GM19043 (cell line): ENCODE results near the gene THOC7.

Source experiments
- ATAC-seq: cut with Tn5 transposase; IDR thresholded peaks from one replicate; pipeline ENCODE4 v1.9.1; 2021; ENCODE audit warnings: low read depth; ENCODE audit not compliant: unreplicated experiment

THOC7 gene

GRCh38 chr3:63880653-63881052, 17.0 kb upstream of the THOC7 start:
- ATAC-seq, result no peak

DNA sequence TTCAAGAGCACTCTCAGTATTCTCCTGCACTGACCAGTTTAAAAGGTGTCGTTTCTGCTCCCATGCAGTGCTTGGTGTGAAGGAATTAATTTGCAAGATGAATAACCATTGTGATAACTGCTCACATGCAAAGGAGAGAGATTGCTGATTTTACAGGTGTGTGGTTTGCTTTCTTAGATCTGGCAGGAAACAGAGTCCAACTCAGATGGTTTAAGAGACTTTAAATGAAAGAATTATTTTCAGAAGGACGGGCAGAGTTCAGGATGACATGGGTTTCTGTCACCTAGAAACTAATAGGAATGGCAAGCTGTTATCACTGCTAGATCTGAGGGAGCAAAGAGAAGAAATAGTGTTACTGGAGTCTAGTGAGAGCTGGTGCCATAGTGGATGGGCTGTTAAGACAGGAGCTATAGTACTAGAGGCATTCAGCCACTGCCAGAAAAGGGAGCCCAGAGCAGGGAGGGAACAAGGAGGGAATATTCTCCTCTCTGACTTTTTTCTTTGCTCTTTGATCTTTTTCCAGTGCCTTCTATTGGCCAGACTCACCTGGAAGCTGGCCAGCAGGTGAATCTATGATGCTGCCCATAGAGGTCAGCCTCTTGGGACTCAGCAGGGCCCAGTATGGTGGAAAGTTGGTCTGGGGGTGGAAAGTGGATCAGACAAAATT, 14.9 kb upstream of the THOC7 start:
- ATAC-seq, result no peak

GRCh38 chr3:63877737-63878393, 14.3 kb upstream of the THOC7 start:
- no peak for ATAC-seq

- no peak for ATAC-seq
Measured at GRCh38 chr3:63876260-63876659, 12.7 kb upstream of the THOC7 start.

DNA sequence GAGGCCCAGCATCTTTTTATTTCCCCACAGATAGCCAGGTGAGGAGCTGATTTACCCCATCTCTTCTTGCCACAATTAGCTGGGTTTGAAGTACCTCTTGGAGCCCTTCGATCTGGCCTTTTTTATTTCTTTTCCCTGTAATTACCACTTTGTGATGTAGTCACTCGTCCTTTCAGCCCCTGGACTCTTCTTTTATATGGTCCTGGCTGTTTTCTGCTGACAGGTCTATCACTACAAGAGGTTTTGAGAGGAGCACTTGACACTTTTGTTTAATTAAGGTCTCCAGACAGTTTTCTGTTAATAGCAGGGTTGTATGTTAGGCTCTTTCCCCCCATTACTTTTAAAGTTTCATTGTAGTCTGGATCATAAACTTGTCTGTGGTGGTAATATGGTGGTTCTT, 11.9 kb upstream of the THOC7 start:
- no peak for ATAC-seq

DNA sequence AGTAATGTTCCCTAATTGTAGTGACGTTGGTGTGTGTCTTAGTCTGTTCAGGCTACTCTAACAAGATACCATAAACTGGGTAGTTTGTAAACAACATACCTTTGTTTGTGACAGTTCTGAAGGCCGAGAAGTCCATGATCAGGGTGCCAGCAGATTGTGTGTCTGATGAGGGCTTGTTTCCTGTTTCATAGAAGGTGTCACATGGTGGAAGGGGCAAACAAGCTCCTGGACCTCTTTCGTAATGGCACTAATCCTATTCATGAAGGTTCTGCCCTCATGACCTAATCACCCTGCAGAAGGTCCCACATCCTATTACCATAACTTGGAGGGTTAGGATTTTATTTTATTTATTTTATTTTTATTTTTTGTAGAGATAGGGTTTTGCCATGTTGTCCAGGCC, 11.2 kb upstream of the THOC7 start:
- ATAC-seq, result no peak

DNA sequence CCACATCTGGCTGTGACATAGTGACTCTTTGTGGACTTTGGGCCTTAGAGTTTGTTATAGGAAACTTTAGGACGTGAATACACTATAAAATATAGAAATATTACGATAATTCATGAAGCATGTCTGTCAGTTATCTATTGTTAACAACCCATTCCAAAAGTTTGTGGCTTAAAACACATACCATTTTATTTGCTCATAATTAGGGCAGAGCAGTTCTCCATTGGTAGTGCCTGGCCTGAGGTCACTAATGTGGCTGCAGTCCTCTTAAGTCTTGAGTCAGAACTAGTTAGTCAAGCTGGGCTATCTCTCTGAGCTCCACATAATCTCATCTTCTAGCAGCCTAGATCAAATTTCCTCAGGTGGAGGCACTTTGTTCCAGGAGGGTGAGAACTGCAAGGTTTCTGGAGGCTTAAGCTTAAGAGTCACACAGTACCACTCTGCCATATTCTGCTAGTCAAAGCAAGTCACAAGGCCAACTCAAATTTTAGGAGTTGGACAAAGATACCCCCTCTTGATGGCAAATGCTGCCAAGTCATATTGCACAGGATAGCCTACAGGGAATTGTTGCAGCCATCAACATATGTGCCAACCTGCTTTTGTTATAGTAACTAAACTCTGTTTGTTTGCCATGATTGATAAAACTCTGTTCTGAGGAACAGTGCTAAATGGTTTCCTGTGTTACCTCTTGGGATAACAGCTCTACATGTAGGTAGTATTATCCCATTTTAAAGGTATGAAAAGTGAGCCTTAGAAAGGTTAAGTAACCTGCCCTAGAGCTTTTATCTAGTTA, 8.7 kb upstream of the THOC7 start:
- no peak for ATAC-seq

- ATAC-seq, result no peak
Measured at GRCh38 chr3:63870615-63871005, 7.0 kb upstream of the THOC7 start.

DNA sequence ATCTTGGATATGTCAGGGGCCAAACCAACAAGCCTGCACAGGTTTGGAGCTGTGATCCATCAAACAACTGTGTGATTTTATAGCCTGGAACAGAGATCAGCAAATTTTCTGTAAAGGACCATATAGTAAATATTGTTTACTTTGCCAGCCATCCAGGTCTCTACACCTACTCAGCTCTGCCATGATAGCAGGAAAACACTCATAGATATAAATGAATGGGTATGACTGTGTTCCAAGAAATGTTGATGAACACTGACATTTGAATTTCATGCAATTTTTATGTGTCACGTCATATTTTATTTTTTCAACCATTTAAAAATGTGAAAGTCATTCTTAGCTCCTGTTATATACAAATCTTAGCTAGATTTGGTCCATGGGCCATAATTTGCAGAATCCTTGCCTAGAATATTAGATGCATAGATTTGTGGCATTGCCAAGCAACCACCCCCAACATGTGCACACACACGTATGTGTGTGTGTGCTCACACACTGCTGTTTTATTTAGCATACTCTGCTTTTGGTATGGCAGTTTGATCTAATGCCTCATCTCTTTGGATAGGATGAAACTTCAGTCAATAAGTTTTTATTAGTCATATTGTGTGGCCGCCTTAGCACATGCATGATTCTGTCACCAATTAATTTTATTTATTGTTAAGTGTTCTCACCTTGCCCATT, 6.5 kb upstream of the THOC7 start:
- ATAC-seq, result no peak

DNA sequence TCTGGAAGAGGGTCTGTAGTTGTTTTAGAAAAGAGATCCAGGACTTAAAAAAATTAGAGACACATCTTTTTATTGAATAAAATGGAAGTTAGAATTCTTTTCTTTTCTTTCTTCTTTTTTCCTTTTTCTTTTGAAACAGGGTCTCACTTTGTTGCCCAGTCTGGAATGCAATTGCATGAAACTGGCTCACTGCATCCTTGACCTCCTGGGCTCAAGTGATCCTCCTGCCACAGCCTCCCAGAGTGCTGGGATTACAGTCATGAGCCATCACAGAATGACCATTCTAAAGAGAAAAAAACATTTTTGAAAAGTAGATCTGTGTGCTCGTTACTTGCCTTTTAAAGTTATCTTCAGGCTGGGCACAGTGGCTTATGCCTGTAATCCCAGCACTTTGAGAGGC, 3.6 kb upstream of the THOC7 start:
- no peak for ATAC-seq

DNA sequence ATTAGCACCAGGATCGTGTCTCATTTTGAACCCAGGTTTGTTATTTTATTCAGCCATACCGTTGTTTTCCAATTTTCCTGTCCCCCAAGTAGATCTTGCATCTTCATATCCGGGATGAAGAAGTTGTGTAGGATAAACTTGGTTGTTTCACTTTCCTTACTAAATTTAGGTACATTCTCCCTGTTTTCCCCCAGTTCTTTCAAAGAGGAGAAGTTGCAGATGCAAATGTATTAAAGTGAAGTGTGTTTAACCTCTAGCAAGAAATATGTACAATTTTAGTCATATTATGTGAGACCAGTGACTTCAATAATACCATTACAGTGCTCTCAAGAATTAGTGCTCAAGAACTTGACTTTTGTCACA, 1.3 kb upstream of the THOC7 start:
- no peak for ATAC-seq

- peak; percentile 30 for ATAC-seq
Measured at GRCh38 chr3:63864008-63864964, 681 bp upstream of the THOC7 start.

- ATAC-seq, result no peak
Measured at GRCh38 chr3:63862804-63863149, 828 bp downstream of the THOC7 start.

- no peak for ATAC-seq
Measured at GRCh38 chr3:63861306-63861705, 2.3 kb downstream of the THOC7 start.

DNA sequence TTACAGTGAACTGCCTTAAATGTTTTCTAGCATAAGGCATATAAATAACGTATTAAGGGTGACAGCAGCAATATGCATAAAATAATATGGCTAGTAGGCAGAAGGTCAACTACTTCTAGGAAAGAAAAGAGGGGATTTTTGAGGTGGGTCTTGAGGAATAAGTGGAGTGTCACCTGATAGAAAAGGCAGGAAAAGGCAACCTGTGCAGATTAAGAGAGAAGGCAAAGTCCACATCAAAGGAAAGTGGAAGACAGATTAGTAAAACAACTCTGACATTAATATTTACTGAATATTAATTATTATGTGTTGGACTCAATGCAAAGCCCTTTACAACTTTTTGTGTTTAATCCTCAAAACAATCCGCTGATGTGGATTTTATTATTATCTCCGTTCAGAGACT, 2.8 kb downstream of the THOC7 start:
- no peak for ATAC-seq

DNA sequence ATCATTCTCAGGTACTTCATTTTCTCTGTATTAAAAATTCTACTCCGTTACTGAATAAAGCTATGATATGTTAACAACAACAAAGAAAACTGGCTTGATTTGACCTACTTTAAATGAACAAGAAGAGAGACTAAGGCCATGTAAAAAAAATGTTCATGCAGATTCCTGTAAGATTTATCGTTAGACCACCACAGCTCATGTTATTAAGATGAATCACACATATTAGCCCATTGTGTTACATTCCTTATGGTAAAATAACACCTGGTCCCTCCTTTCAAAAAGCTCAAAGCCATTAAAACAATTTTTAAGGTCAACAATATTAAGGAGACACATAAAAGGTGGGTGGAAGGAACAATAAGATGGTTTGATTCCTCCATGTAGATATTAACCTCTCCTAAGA, 6.3 kb downstream of the THOC7 start:
- ATAC-seq, result no peak

DNA sequence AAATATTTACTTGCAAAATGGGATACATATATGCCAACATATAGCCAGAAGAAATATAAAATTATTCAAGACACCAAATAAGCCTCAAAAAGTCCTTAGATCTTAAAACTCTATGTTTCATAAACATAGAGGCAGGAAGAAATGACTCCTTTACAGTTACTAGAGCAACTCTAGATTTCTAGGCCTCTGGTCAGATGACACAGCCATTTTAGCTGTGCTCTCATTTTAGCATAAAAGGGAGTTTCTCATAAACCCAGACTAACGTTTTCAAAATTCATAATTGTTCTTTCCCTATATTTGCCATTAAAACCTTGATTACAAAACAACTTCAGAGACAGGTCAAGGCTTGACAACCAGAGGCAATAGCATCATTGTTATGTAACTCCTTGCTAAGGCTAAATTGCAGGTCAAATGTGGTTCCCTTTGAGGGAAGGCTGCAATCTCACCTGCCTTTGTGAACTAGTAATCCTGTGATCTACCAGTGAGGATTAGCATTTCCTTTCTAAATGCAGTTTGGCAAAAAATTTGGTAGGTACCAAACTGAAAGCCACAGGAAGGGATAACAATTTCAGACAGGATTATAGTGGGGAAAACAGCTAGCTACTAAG, 8.2 kb downstream of the THOC7 start:
- ATAC-seq, result no peak

- no peak for ATAC-seq
Measured at GRCh38 chr3:63853106-63853505, 10.5 kb downstream of the THOC7 start.

DNA sequence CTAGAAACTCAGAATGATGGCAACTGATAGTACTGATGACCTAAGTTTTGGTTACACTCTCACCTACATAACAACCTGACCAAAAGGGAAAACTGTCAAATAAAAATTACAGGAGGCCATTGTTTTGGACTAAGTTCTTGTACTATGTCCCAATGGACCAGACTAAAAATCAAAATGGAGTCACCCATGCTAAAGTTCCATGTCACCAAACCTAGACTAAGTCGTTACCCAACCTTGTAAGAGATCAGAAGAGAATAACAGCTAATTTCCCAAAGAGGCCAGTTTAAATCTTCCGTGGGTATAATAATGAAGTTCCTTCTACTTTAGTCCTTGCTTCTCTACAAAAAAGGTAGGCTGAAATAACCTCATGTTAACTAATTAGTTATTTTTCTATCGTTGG, 12.3 kb downstream of the THOC7 start:
- ATAC-seq, result no peak

DNA sequence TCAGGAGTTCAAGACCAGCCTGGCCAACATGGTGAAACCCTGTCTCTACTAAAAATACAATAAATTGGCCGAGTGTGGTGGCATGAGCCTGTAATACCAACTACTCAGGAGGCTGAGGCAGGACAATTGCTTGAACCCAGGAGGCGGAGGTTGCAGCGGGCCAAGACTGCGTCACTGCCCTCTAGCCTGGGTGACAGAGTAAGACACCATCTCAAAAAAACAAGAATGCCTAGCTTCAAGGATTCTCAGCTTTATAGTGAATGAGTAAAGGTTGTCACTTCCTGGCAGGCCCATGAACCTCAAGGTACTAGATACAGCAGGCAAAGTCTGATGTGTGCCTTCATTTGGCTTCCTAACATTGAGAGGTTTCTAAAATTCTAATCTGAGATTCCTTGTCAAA, 14.4 kb downstream of the THOC7 start:
- ATAC-seq, result no peak
